Esophagus squamous epithelium (tissue), 5 donors: Measurements from ENCODE around the gene ZBED4. TPM values are rescaled to one million over a fixed set of nuclear protein-coding genes. Genes with fewer than 3 reads are reported as not detected.
A peak's percentile ranks its signal among the peaks of the same experiment; 100 is the strongest.
"Not testable (repeated sequence)": the region's sequence is repeated elsewhere in the genome, so short reads cannot be mapped to it uniquely, and the experiment has no call there.

Experiments used
- DNase-seq: peaks from one replicate; lab custom pipeline; 2025; lab: John Stamatoyannopoulos, UW
- H3K27ac ChIP-seq, 4 donors: fragments of 200-600 bp; sonication (generic); one replicate each; pipeline ENCODE4 v1.5.1; 2016 to 2019; ENCODE audit warnings: mild to moderate bottlenecking in 1 of 4
- H3K27me3 ChIP-seq, 4 donors: fragments of 200-600 bp; sonication (generic); 1 replicate in 3 of 4; 2 replicates in 1 of 4; pipeline versions ENCODE4 v1.5.1 to v1.6.0; 2017 to 2021; ENCODE audit warnings: antibody characterized with exemption in 1 of 4
- H3K36me3 ChIP-seq, 3 donors: fragments of 200-600 bp; sonication (generic); one replicate each; pipeline ENCODE4 v1.5.1; 2016 to 2019
- H3K4me1 ChIP-seq, 3 donors: fragments of 200-600 bp; sonication (generic); one replicate each; pipeline ENCODE4 v1.5.1; 2017 to 2019
- H3K4me3 ChIP-seq, 4 donors: fragments of 200-600 bp; sonication (generic); 1 replicate in 3 of 4; 2 replicates in 1 of 4; pipeline ENCODE4 v1.5.1; 2016 to 2019; ENCODE audit warnings: mild to moderate bottlenecking in 2 of 4, moderate library complexity in 1 of 4
- H3K9me3 ChIP-seq, 3 donors: fragments of 200-600 bp; sonication (generic); one replicate each; pipeline ENCODE4 v1.5.1; 2016 to 2019
- POLR2A ChIP-seq, 4 donors: fragments of 450-650 bp; IDR thresholded peaks; one replicate each; pipeline ENCODE4 v1.6.1; 2017; ENCODE audit warnings: antibody characterized with exemption in 4 of 4, mild to moderate bottlenecking in 4 of 4, moderate library complexity in 3 of 4
- WGBS, 2 donors: methylation state at CpG; one replicate each; pipeline ENCODE4 v1.1.5; 2018; 5-methylcytosine and 5-hydroxymethylcytosine counted together
- intact Hi-C: fragments of 100-400 bp; cut with DNase I; formaldehyde crosslinking; loops from one replicate; pipeline ENCODE4 v1.15.0; 2022
- total RNA-seq, 4 donors: library from RNA; depleted of rRNA; stranded (reverse); fragments of >200 nt; gene quantifications; one replicate each; pipeline ENCODE4 v1.1.0, GENCODE V29; 2016
- TF ChIP-seq, protein P1 (sequence below), 6 experiments: fragments of 450-650 bp in 4 of 6; fragments of 200-600 bp in 2 of 6; sonication (generic) in 2 of 6; IDR thresholded peaks; one replicate each; pipeline ENCODE4 v1.5.1; 2016 to 2019; ENCODE audit warnings: antibody characterized with exemption in 6 of 6, mild to moderate bottlenecking in 4 of 6, moderate library complexity in 4 of 6
- donor health status: DM: yes; HTN: yes; CAD: no.

Gene ZBED4
- total RNA-seq, 4 donors from 2014 or later: 9.6 to 14.1 (median 13.7) TPM

GRCh38 chr22:49850021-49850911 is 3.4 kb upstream of the ZBED4 start:
- TF ChIP-seq, protein P1, sequence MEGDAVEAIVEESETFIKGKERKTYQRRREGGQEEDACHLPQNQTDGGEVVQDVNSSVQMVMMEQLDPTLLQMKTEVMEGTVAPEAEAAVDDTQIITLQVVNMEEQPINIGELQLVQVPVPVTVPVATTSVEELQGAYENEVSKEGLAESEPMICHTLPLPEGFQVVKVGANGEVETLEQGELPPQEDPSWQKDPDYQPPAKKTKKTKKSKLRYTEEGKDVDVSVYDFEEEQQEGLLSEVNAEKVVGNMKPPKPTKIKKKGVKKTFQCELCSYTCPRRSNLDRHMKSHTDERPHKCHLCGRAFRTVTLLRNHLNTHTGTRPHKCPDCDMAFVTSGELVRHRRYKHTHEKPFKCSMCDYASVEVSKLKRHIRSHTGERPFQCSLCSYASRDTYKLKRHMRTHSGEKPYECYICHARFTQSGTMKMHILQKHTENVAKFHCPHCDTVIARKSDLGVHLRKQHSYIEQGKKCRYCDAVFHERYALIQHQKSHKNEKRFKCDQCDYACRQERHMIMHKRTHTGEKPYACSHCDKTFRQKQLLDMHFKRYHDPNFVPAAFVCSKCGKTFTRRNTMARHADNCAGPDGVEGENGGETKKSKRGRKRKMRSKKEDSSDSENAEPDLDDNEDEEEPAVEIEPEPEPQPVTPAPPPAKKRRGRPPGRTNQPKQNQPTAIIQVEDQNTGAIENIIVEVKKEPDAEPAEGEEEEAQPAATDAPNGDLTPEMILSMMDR (IDR thresholded peaks at IDR 0.05): no peak
- TF ChIP-seq POLR2A (IDR thresholded peaks at IDR 0.05): no peak
- no peak for DNase-seq
- intact Hi-C loops: no loop called here
- Histone ChIP-seq H3K4me3 (peak overlapping the region in 2 of 4 donors; percentile 45 to 69), H3K36me3 (no peaks in the 10 kb centered on the region), H3K9me3 (no peaks in the 10 kb centered on the region), H3K27ac (no peak overlapping the region), H3K4me1 (peaks cover 29 to 43% (median 31%) of the 10 kb centered on the region in 3 donors), H3K27me3 (peaks cover 16 to 62% (median 23%) of the 10 kb centered on the region in 4 donors)
- WGBS, 2 donors: 61% methylated on average over 14 to 22 of the region's 31 CpGs

GRCh38 chr22:49850959-49851802 is 2.5 kb upstream of the ZBED4 start:
- Histone ChIP-seq H3K9me3 (no peaks in the 10 kb centered on the region), H3K4me1 (peaks cover 36 to 52% (median 40%) of the 10 kb centered on the region in 3 donors), H3K4me3 (no peak overlapping the region), H3K27me3 (peaks cover 16 to 53% (median 23%) of the 10 kb centered on the region in 4 donors), H3K27ac (no peak overlapping the region), H3K36me3 (no peaks in the 10 kb centered on the region)
- DNase-seq: no peak
- 57 to 79% methylated on average over 6 of the region's 10 CpGs for WGBS, 2 donors
- intact Hi-C loops: no loop called here
- no peak for TF ChIP-seq POLR2A (IDR thresholded peaks at IDR 0.05)
- TF ChIP-seq, protein P1 (IDR thresholded peaks at IDR 0.05): no peak

GRCh38 chr22:49852568-49852897 is 1.1 kb upstream of the ZBED4 start:
- peaks cover 36 to 55% (median 42%) of the 10 kb centered on the region in 3 donors for H3K4me1 ChIP-seq
- H3K4me3 ChIP-seq: peak overlapping the region; percentile 59 to 92 (median 86)
- H3K36me3 ChIP-seq, DNase-seq, H3K9me3 ChIP-seq, intact Hi-C loops: not testable (repeated sequence)
- peaks cover 16 to 39% (median 22%) of the 10 kb centered on the region in 4 donors for H3K27me3 ChIP-seq
- WGBS, 2 donors: 51 to 69% methylated on average over 12 to 13 of the region's 13 CpGs
- H3K27ac ChIP-seq: peak overlapping the region; percentile 90 to 98 (median 96)

DNA sequence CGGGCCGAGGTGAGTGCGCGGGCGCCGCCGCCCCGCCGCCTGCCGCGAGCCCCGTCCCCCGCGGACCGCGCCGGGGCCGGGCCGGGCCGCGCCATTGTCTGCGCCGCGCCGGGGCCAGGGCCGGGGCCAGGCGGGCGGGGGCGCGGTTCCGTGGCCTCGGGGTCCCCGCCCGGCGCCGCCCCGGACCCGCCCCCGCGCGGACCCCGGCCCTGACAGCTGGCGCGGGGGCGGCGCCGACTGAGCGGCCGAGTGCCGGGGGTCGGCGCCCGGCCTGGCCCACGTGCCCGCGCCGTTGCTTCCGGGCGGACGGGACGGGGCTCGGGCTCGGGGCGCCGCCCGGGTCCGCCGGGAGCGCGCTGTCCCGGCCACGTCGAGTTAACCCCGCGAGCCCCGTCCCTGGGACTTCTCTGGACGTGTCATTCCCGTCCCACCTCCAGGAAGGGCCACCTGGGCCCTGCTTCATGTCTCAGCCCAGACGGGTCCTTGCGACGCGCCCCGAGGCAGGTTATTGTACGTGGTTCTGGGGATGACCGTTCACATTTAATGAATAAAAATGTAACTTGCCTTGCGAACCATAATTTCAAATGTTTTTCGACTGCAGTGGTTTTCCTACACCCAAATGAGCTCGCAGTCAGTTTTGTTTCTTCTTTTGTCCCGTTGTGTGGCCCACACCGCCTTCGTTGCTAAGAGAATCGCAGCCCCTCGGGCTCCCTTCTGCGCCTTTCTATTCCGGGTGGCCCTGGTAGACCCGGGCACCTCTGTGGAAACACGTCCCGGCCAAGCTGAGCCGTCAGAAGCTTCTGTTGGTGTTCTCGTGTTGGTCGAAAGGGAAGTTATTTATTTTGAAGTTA is 562 bp downstream of the ZBED4 start:
- intact Hi-C loops: no loop called here
- 0 to 1% methylated on average over 16 to 25 of the region's 101 CpGs for WGBS, 2 donors
- H3K4me3 ChIP-seq: peak overlapping the region; percentile 55 to 90 (median 74)
- peaks cover 0 to 15% (median 0%) of the 10 kb centered on the region in 3 donors for H3K36me3 ChIP-seq
- TF ChIP-seq, protein P1 (IDR thresholded peaks at IDR 0.05): no peak
- no peak for TF ChIP-seq POLR2A (IDR thresholded peaks at IDR 0.05)
- H3K9me3 ChIP-seq: no peaks in the 10 kb centered on the region
- peak overlapping the region; percentile 81 to 95 (median 87) for H3K27ac ChIP-seq
- peaks cover 4 to 22% (median 10%) of the 10 kb centered on the region in 4 donors for H3K27me3 ChIP-seq
- DNase-seq: no peak
- peaks cover 26 to 40% (median 30%) of the 10 kb centered on the region in 3 donors for H3K4me1 ChIP-seq
